Right atrium auricular region (tissue), 2 donors: ENCODE data around the gene PPP1R9B. TPM values are rescaled to one million over a fixed set of nuclear protein-coding genes. Genes with fewer than 3 reads are reported as not detected.

Experiments used
- DNase-seq: peaks from one replicate; pipeline ENCODE4 v3.0.0-alpha.2; 2019; ENCODE audit warnings: low spot score
- H3K27ac ChIP-seq, 2 donors: fragments of 200-600 bp; sonication (generic); 1 replicate in 1 of 2; 2 replicates in 1 of 2; pipeline ENCODE4 v1.5.1; 2016 to 2019
- H3K27me3 ChIP-seq, 2 donors: fragments of 200-600 bp; sonication (generic); one replicate each; pipeline versions ENCODE4 v1.5.1 to v1.6.0; 2017 to 2019
- H3K36me3 ChIP-seq: fragments of 200-600 bp; sonication (generic); one replicate; pipeline ENCODE4 v1.5.1; 2016
- H3K4me1 ChIP-seq, 2 donors: fragments of 200-600 bp; sonication (generic); one replicate each; pipeline versions ENCODE4 v1.5.1 to v1.6.0; 2017 to 2019
- H3K4me3 ChIP-seq, 2 donors: fragments of 200-600 bp; sonication (generic); 1 replicate in 1 of 2; 2 replicates in 1 of 2; pipeline ENCODE4 v1.5.1; 2017 to 2019; ENCODE audit warnings: mild to moderate bottlenecking in 1 of 2, moderate library complexity in 1 of 2
- H3K9me3 ChIP-seq, 2 donors: fragments of 200-600 bp; sonication (generic); one replicate each; pipeline ENCODE4 v1.5.1; 2019
- total RNA-seq, 2 donors: library from RNA; depleted of rRNA; stranded (reverse); fragments of >200 nt; gene quantifications; one replicate each; pipeline ENCODE4 v1.1.0, GENCODE V29; 2016
- TF ChIP-seq, protein P1 (sequence below), 2 donors: fragments of 200-600 bp; sonication (generic); IDR thresholded peaks; one replicate each; pipeline ENCODE4 v1.5.1; 2019; ENCODE audit warnings: antibody characterized with exemption in 2 of 2

The PPP1R9B gene
- total RNA-seq, 2 donors from 2014 or later: 16.9 to 24.2 TPM

- Histone ChIP-seq H3K36me3 (peaks cover 80% of the 10 kb centered on the region), H3K9me3 (no peaks in the 10 kb centered on the region), H3K27ac (no peak overlapping the region), H3K4me3 (no peak overlapping the region), H3K27me3 (no peaks in the 10 kb centered on the region), H3K4me1 (peaks cover 0 to 57% of the 10 kb centered on the region in 2 donors)
- TF ChIP-seq, protein P1, sequence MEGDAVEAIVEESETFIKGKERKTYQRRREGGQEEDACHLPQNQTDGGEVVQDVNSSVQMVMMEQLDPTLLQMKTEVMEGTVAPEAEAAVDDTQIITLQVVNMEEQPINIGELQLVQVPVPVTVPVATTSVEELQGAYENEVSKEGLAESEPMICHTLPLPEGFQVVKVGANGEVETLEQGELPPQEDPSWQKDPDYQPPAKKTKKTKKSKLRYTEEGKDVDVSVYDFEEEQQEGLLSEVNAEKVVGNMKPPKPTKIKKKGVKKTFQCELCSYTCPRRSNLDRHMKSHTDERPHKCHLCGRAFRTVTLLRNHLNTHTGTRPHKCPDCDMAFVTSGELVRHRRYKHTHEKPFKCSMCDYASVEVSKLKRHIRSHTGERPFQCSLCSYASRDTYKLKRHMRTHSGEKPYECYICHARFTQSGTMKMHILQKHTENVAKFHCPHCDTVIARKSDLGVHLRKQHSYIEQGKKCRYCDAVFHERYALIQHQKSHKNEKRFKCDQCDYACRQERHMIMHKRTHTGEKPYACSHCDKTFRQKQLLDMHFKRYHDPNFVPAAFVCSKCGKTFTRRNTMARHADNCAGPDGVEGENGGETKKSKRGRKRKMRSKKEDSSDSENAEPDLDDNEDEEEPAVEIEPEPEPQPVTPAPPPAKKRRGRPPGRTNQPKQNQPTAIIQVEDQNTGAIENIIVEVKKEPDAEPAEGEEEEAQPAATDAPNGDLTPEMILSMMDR (IDR thresholded peaks at IDR 0.05): no peak
- no peak for DNase-seq
Observed at GRCh38 chr17:50141745-50142110, 8.7 kb downstream of the PPP1R9B start.

- TF ChIP-seq, protein P1 (IDR thresholded peaks at IDR 0.05): no peak
- peaks cover 0 to 52% of the 10 kb centered on the region in 2 donors for H3K4me1 ChIP-seq
- H3K27ac ChIP-seq: peak overlapping the region; percentile 6 to 16
- no peak overlapping the region for H3K4me3 ChIP-seq
- H3K27me3 ChIP-seq: no peaks in the 10 kb centered on the region
- peaks cover 85% of the 10 kb centered on the region for H3K36me3 ChIP-seq
- no peak for DNase-seq
- no peaks in the 10 kb centered on the region for H3K9me3 ChIP-seq
Observed at GRCh38 chr17:50141026-50141744, 9.3 kb downstream of the PPP1R9B start.

GRCh38 chr17:50139950-50140885 lies 10.3 kb downstream of the PPP1R9B start:
- H3K36me3 ChIP-seq: peaks cover 95% of the 10 kb centered on the region
- DNase-seq: peak; percentile 81
- peak overlapping the region in 1 of 2 donors; percentile 26 for H3K27ac ChIP-seq
- TF ChIP-seq, protein P1 (IDR thresholded peaks at IDR 0.05): peak; percentile 92 to 96
- H3K27me3 ChIP-seq: no peaks in the 10 kb centered on the region
- no peak overlapping the region for H3K4me3 ChIP-seq
- no peaks in the 10 kb centered on the region for H3K9me3 ChIP-seq
- H3K4me1 ChIP-seq: peaks cover 0 to 42% of the 10 kb centered on the region in 2 donors

- DNase-seq: no peak
- Histone ChIP-seq H3K36me3 (peaks cover 96% of the 10 kb centered on the region), H3K27me3 (no peaks in the 10 kb centered on the region)
Observed at GRCh38 chr17:50139185-50139783, 11.2 kb downstream of the PPP1R9B start.

GRCh38 chr17:50137042-50137441 lies 13.4 kb downstream of the PPP1R9B start:
- H3K36me3 ChIP-seq: peaks cover 78% of the 10 kb centered on the region
- H3K27ac ChIP-seq: no peak overlapping the region
- DNase-seq: no peak
- TF ChIP-seq, protein P1 (IDR thresholded peaks at IDR 0.05): no peak
- no peaks in the 10 kb centered on the region for H3K9me3 ChIP-seq
- peaks cover 0 to 51% of the 10 kb centered on the region in 2 donors for H3K4me1 ChIP-seq
- H3K27me3 ChIP-seq: no peaks in the 10 kb centered on the region
- no peak overlapping the region for H3K4me3 ChIP-seq

More at GRCh38 chr17:50139185-50139783, 11.2 kb downstream of the PPP1R9B start:
- H3K27ac ChIP-seq: no peak overlapping the region
- no peak overlapping the region for H3K4me3 ChIP-seq
- H3K9me3 ChIP-seq: no peaks in the 10 kb centered on the region
- TF ChIP-seq, protein P1 (IDR thresholded peaks at IDR 0.05): no peak
- H3K4me1 ChIP-seq: peaks cover 0 to 41% of the 10 kb centered on the region in 2 donors
